Retinal pigment epithelial cell (primary cell): Measurements from ENCODE around the gene FTO.

Experiments used
- DNase-seq: peaks from one replicate; pipeline ENCODE4 v3.0.0-alpha.2; 2010; ENCODE audit warnings: low read depth
- H3K4me3 ChIP-seq: 2 replicates; pipeline ENCODE4 v1.5.1; 2011; ENCODE audit warnings: mild to moderate bottlenecking, low read length, control low read depth, moderate library complexity
- CTCF ChIP-seq: conservative IDR thresholded peaks from 2 replicates; pipeline ENCODE4 v1.5.1; 2011; ENCODE audit warnings: low read depth, low read length, control low read depth, inconsistent platforms

The FTO gene

DNA sequence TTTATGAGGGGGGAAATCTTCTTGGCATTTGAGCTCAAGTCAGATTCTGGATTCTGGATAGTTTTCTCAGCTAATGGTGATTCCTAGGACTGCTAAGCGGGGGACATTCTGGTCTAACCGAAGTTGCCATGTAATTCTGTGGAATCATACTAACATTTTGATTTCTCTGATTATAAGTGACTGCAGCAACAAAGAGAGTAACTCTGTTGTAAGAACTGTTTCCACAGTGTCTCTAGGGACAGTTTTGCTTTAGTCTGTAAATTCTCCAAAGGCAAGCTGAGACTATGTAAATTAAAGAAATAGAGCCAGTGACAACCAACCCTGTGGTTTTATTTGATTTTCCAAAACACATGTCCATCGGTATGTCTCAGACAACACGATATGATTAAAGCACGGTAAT, 296.4 kb downstream of the FTO start:
- no peak for DNase-seq
- no peak for TF ChIP-seq CTCF
- no peak overlapping the region for H3K4me3 ChIP-seq

GRCh38 chr16:54006693-54007092, 302.7 kb downstream of the FTO start:
- no peak overlapping the region for H3K4me3 ChIP-seq
- TF ChIP-seq CTCF, result no peak
- no peak for DNase-seq

DNA sequence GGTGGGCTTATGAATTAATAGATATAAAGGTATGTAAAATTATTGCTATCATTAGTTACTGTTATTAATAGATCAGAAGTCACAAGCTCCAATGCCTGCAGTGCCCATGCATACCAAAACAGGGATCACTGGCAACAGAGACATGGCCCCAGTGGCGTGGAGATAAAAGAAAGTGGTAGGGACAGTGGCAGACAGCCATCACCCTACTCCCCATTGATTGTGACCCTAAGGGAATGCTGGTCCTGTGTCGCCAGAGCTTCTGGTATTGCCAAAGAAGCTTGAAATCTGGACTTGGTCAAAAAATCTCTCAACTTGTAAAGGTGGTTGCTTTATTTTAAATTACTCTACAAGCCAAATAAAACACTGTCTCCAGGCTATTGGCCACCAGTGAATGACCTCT, 303.5 kb downstream of the FTO start:
- no peak overlapping the region for H3K4me3 ChIP-seq
- TF ChIP-seq CTCF, result no peak
- no peak for DNase-seq

DNA sequence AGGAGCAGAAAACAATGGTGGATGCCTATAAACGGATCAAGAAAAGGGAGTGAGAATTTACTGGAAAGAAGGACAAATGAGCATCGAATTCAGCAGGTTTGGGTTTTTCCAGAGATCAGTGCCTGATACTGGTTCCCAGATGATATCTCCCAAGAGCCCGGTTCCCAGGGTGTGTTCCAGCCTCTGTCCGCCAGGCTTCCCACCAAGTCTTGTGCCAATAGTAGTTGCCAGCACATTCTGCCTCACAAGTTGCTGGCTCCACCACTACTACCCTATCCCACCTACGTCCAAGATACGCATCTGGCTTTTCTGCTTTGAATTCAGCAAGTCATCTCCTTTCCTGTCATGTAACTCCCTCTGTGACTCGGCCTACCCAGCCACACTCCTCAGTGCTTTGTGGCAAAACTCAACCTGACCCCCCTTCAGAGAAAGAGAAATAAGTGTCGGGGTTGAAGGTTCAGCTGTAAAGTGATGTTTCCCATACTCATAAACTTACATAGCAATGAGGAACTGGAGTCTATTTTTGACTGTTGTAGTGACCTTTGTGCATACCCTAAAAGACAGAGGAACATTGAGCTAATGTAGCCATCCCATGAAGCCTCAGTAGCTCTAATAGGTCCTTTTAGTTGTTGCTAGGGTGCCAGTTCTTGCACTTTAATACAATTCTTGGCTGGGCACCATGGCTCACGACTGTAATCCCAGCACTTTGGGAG, 305.7 kb downstream of the FTO start:
- no peak for TF ChIP-seq CTCF
- no peak overlapping the region for H3K4me3 ChIP-seq
- no peak for DNase-seq

DNA sequence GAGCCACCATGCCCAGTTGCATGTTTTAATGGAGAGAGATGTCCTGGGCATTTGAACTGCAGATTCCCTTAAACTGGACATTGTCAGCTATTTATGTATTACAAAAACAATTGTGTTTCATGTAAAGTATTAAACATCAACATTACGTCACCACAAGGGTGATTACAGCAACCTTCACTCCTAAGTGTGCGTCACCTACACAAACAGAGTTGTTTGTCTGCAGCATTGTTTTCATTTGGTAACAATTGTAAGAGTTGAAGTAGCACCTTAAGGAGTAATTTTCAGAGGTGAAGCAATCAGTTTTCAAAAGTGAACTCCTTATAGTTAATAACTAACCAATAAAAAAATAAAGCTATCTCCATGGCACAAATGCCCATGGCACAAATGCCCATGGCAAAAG, 311.2 kb downstream of the FTO start:
- H3K4me3 ChIP-seq, result no peak overlapping the region
- no peak for TF ChIP-seq CTCF
- no peak for DNase-seq

GRCh38 chr16:54022362-54022761, 318.4 kb downstream of the FTO start:
- TF ChIP-seq CTCF, result no peak
- no peak overlapping the region for H3K4me3 ChIP-seq
- DNase-seq, result no peak

- DNase-seq, result no peak
- no peak for TF ChIP-seq CTCF
- H3K4me3 ChIP-seq, result no peak overlapping the region
Observed at GRCh38 chr16:54026456-54026855, 322.5 kb downstream of the FTO start.
